GM12874 (cell line): ENCODE measurements around the gene SLC2A9.

Source experiments
- TF ChIP-seq, protein P1 (sequence below): IDR thresholded peaks from 2 replicates; pipeline ENCODE4 v1.5.1; 2011; ENCODE audit warnings: low read depth, mild to moderate bottlenecking, control low read depth, low read length, moderate library complexity; ENCODE audit not compliant: insufficient read depth

Gene SLC2A9

GRCh38 chr4:9800848-9801247 is 220.4 kb downstream of the SLC2A9 start:
- TF ChIP-seq, protein P1, sequence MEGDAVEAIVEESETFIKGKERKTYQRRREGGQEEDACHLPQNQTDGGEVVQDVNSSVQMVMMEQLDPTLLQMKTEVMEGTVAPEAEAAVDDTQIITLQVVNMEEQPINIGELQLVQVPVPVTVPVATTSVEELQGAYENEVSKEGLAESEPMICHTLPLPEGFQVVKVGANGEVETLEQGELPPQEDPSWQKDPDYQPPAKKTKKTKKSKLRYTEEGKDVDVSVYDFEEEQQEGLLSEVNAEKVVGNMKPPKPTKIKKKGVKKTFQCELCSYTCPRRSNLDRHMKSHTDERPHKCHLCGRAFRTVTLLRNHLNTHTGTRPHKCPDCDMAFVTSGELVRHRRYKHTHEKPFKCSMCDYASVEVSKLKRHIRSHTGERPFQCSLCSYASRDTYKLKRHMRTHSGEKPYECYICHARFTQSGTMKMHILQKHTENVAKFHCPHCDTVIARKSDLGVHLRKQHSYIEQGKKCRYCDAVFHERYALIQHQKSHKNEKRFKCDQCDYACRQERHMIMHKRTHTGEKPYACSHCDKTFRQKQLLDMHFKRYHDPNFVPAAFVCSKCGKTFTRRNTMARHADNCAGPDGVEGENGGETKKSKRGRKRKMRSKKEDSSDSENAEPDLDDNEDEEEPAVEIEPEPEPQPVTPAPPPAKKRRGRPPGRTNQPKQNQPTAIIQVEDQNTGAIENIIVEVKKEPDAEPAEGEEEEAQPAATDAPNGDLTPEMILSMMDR: no peak

GRCh38 chr4:9792381-9792780 is 228.9 kb downstream of the SLC2A9 start:
- TF ChIP-seq, protein P1: no peak

GRCh38 chr4:9782136-9782436 is 239.2 kb downstream of the SLC2A9 start:
- TF ChIP-seq, protein P1: no peak

DNA sequence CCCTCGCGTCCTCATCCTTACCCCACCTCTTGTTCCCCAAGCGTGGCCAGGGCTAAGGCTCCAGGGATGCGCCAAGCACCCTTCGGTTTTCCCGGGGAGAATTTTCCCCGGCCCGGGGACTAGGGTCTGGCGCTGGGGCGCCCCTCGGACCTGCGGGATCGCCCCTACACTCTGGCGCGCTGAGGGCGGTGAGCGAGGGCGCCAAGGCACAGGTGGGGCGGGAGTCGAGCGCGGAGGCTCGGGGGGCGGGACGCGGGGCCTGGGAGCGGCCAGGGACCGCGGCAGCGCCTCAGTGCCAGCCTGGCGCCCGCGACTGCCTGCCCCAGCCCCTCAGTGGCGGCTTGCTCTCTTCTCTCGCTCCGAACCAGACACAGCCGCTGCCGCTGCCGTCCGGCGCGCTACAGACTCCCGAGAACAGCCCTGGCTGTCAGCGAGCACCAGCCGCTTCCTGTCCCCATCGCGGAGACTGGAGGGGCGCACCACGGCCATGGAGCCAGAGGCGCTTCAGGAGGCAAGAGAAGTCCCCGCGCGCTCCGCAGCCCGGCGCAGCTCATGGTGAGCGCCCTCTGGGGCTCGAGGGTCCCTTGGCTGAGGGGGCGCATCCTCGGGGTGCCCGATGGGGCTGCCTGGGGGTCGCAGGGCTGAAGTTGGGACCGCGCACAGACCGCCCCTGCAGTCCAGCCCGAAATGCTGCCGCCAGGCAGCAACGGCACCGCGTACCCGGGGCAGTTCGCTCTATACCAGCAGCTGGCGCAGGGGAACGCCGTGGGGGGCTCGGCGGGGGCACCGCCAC is 239.8 kb downstream of the SLC2A9 start, which contains the start of gene DRD5:
Gene DRD5, plus strand, starts transcription at position 292 of the 793 bp plus-strand sequence. Its CDS starts 396 bp downstream, at position 688.
- TF ChIP-seq, protein P1: no peak
